ENCODE results near the gene RPIA. TPM values are rescaled to one million over a fixed set of nuclear protein-coding genes. Genes with fewer than 3 reads are reported as not detected.
A peak's percentile ranks its signal among the peaks of the same experiment; 100 is the strongest.

RPIA gene
- total and polyA plus RNA-seq, 9 of the 15 experiments (the other 6 are each of a cell fraction or from before 2014, with no cell fraction given) = 7.8 to 41.2 (median 25.8) TPM

DNA sequence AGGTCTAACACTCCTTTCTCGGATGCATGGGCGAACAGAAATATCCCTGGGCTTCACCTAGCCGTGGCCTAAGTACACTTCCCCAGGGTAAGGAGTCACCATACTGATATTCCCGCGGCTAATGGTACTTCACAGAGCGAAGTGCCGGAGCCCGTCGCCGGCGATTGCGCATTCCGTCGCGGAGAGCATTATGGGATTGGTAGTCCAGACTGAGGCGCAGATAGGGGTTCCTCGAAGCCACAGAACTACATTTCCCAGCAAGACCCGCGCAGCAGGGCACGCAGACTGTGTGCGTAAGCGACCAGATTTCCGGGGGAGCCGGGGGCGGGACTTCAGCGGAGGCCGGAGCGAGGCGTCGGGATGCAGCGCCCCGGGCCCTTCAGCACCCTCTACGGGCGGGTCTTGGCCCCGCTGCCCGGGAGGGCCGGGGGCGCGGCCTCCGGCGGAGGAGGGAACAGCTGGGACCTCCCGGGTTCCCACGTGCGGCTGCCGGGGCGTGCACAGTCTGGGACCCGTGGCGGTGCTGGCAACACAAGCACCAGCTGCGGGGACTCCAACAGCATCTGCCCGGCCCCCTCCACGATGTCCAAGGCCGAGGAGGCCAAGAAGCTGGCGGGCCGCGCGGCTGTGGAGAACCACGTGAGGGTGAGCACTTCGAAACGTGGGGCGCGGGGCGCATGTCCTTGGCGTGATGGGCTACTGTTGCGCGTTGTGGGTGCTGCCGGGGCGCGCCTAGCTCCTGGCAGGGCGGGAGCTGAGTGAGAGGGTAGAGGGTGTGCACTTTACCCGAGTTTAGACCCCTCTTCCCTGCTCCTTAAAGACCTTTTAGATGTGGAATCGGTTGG lies at the start of gene RPIA (continued):
- TF ChIP-seq, protein P1, sequence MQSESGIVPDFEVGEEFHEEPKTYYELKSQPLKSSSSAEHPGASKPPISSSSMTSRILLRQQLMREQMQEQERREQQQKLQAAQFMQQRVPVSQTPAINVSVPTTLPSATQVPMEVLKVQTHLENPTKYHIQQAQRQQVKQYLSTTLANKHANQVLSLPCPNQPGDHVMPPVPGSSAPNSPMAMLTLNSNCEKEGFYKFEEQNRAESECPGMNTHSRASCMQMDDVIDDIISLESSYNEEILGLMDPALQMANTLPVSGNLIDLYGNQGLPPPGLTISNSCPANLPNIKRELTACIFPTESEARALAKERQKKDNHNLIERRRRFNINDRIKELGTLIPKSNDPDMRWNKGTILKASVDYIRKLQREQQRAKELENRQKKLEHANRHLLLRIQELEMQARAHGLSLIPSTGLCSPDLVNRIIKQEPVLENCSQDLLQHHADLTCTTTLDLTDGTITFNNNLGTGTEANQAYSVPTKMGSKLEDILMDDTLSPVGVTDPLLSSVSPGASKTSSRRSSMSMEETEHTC (IDR thresholded peaks at IDR 0.05) = no peak
- TF ChIP-seq, protein P2, sequence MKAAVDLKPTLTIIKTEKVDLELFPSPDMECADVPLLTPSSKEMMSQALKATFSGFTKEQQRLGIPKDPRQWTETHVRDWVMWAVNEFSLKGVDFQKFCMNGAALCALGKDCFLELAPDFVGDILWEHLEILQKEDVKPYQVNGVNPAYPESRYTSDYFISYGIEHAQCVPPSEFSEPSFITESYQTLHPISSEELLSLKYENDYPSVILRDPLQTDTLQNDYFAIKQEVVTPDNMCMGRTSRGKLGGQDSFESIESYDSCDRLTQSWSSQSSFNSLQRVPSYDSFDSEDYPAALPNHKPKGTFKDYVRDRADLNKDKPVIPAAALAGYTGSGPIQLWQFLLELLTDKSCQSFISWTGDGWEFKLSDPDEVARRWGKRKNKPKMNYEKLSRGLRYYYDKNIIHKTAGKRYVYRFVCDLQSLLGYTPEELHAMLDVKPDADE (conservative IDR thresholded peaks at IDR 0.05; ENCODE audit: control insufficient read depth, low read depth, low read length) = peak; percentile 94
- TF ChIP-seq, protein P3, sequence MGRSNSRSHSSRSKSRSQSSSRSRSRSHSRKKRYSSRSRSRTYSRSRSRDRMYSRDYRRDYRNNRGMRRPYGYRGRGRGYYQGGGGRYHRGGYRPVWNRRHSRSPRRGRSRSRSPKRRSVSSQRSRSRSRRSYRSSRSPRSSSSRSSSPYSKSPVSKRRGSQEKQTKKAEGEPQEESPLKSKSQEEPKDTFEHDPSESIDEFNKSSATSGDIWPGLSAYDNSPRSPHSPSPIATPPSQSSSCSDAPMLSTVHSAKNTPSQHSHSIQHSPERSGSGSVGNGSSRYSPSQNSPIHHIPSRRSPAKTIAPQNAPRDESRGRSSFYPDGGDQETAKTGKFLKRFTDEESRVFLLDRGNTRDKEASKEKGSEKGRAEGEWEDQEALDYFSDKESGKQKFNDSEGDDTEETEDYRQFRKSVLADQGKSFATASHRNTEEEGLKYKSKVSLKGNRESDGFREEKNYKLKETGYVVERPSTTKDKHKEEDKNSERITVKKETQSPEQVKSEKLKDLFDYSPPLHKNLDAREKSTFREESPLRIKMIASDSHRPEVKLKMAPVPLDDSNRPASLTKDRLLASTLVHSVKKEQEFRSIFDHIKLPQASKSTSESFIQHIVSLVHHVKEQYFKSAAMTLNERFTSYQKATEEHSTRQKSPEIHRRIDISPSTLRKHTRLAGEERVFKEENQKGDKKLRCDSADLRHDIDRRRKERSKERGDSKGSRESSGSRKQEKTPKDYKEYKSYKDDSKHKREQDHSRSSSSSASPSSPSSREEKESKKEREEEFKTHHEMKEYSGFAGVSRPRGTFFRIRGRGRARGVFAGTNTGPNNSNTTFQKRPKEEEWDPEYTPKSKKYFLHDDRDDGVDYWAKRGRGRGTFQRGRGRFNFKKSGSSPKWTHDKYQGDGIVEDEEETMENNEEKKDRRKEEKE (IDR thresholded peaks at IDR 0.05; ENCODE audit: borderline replicate concordance in 1 of 2, control insufficient read depth in 1 of 2, low read depth in 2 of 2, low read length in 1 of 2) = 0 out of 4 replicates have a peak, but pooled peaks of 1 of the 2 experiments have one; percentile 53
- TF ChIP-seq C11orf30 (IDR thresholded peaks at IDR 0.05; ENCODE audit: low read depth) = peak; percentile 94
- TF ChIP-seq DIDO1 (tag; IDR thresholded peaks at IDR 0.05; ENCODE audit: low read depth) = peak; percentile 93
- no peak for TF ChIP-seq TCF3 (CRISPR knock-in tag; IDR thresholded peaks at IDR 0.05)
- TF ChIP-seq ILK (tag; IDR thresholded peaks at IDR 0.05; ENCODE audit: borderline replicate concordance, low read depth) = no peak
- peak; percentile 92 for TF ChIP-seq EP400 (IDR thresholded peaks at IDR 0.05)
- peak; percentile 100 for TF ChIP-seq MTA1 (IDR thresholded peaks at IDR 0.05; ENCODE audit: borderline replicate concordance)
- TF ChIP-seq, protein P4, sequence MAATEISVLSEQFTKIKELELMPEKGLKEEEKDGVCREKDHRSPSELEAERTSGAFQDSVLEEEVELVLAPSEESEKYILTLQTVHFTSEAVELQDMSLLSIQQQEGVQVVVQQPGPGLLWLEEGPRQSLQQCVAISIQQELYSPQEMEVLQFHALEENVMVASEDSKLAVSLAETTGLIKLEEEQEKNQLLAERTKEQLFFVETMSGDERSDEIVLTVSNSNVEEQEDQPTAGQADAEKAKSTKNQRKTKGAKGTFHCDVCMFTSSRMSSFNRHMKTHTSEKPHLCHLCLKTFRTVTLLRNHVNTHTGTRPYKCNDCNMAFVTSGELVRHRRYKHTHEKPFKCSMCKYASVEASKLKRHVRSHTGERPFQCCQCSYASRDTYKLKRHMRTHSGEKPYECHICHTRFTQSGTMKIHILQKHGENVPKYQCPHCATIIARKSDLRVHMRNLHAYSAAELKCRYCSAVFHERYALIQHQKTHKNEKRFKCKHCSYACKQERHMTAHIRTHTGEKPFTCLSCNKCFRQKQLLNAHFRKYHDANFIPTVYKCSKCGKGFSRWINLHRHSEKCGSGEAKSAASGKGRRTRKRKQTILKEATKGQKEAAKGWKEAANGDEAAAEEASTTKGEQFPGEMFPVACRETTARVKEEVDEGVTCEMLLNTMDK (IDR thresholded peaks at IDR 0.05; ENCODE audit: borderline replicate concordance, insufficient read depth, low read depth, low read length, poor library complexity, severe bottlenecking) = peak; percentile 54
- peak; percentile 37 for TF ChIP-seq PRPF4 (IDR thresholded peaks at IDR 0.05; ENCODE audit: insufficient read depth, low read depth, low read length, poor library complexity, severe bottlenecking)
- TF ChIP-seq ZNF699 (CRISPR knock-in tag; IDR thresholded peaks at IDR 0.05; ENCODE audit: insufficient replicate concordance) = no peak
- no peak for TF ChIP-seq MYBL2 (IDR thresholded peaks at IDR 0.05; ENCODE audit: low read depth)
- no peak for TF ChIP-seq MYBL2 (CRISPR knock-in tag; IDR thresholded peaks at IDR 0.05; ENCODE audit: borderline replicate concordance)
- TF ChIP-seq ETV5 (CRISPR knock-in tag; IDR thresholded peaks at IDR 0.05; ENCODE audit: low read depth) = 0 out of 2 replicates have a peak, but pooled peaks have one; percentile 21
- no peak for TF ChIP-seq ILF3 (IDR thresholded peaks at IDR 0.05; ENCODE audit: borderline replicate concordance)
- TF ChIP-seq HDAC3 (IDR thresholded peaks at IDR 0.05; ENCODE audit: borderline replicate concordance, partially characterized antibody) = no peak
